ENCODE results near the gene CGB3.

DNA sequence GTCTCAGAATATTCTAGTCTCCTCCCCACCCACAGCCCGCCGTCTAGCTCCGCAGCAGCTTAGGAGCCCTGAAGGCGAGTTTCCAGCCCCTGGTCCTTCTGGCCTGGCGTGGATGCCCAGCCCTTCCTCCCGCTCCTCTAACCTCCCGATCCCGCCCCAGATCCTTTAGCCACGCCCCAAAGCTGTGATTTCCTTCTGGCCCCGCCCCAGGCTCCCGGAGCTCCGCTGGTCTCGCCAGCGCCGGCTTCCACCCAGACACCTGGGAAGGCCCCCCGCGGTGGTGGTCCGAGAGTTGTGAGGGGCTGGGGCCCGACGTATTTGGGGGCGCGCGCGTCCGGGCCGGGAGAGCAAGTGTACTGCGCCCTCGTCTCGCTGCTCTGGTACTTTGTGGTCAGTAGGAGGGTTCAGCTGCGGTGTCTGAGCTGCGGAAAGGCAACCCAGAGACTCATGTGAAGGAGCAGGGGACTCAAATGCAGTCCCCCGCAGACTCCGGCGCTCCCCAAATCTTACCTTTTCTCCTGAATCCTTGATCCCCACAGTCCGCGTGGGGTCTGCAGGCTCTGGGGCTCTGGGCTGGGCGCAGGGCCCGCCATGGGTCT, 33.6 kb upstream of the CGB3 start, which contains the start of gene CGB7:
- no peak for TF ChIP-seq REST (IDR thresholded peaks at IDR 0.05; ENCODE audit: insufficient read depth in 1 of 2, low read depth in 2 of 2, low read length in 1 of 2)
- TF ChIP-seq, protein P1, sequence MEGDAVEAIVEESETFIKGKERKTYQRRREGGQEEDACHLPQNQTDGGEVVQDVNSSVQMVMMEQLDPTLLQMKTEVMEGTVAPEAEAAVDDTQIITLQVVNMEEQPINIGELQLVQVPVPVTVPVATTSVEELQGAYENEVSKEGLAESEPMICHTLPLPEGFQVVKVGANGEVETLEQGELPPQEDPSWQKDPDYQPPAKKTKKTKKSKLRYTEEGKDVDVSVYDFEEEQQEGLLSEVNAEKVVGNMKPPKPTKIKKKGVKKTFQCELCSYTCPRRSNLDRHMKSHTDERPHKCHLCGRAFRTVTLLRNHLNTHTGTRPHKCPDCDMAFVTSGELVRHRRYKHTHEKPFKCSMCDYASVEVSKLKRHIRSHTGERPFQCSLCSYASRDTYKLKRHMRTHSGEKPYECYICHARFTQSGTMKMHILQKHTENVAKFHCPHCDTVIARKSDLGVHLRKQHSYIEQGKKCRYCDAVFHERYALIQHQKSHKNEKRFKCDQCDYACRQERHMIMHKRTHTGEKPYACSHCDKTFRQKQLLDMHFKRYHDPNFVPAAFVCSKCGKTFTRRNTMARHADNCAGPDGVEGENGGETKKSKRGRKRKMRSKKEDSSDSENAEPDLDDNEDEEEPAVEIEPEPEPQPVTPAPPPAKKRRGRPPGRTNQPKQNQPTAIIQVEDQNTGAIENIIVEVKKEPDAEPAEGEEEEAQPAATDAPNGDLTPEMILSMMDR (IDR thresholded peaks at IDR 0.05): no peak

All from Panc1 (cell line).